DOHH2 (cell line): ENCODE measurements around the gene MLF1.

Source experiments
- H3F3A ChIP-seq: fragments of 200-600 bp; sonication (generic), shearing (Covaris generic); 2 replicates; pipeline ENCODE4 v1.6.0; 2016; ENCODE audit warnings: antibody characterized with exemption, mild to moderate bottlenecking; ENCODE audit not compliant: control insufficient read depth, insufficient read depth
- H3K27ac ChIP-seq: fragments of 200-600 bp; sonication (generic); 2 replicates; pipeline ENCODE4 v1.5.1; 2014; ENCODE audit warnings: low read depth, mild to moderate bottlenecking, low read length, moderate library complexity
- H3K27me3 ChIP-seq: fragments of 200-600 bp; sonication (generic); 2 replicates; pipeline ENCODE4 v1.6.1; 2014; ENCODE audit warnings: mild to moderate bottlenecking, low read length, mixed read lengths; ENCODE audit not compliant: control insufficient read depth
- H3K36me3 ChIP-seq: fragments of 200-600 bp; sonication (generic); 2 replicates; pipeline ENCODE4 v1.6.1; 2014; ENCODE audit warnings: mild to moderate bottlenecking, low read length, moderate library complexity, mixed read lengths; ENCODE audit not compliant: control insufficient read depth
- H3K4me1 ChIP-seq: fragments of 200-600 bp; sonication (generic); 2 replicates; pipeline ENCODE4 v1.6.1; 2014; ENCODE audit warnings: mild to moderate bottlenecking, low read length, mixed read lengths; ENCODE audit not compliant: control insufficient read depth
- H3K4me2 ChIP-seq: fragments of 200-600 bp; sonication (generic); 2 replicates; pipeline ENCODE4 v1.6.0; 2014; ENCODE audit warnings: mild to moderate bottlenecking, low read length, moderate library complexity
- H3K4me3 ChIP-seq: fragments of 200-600 bp; sonication (generic); 2 replicates; pipeline ENCODE4 v1.5.1; 2014; ENCODE audit warnings: mild to moderate bottlenecking, low read length, mixed read lengths
- H3K79me2 ChIP-seq: fragments of 200-600 bp; sonication (generic); 2 replicates; pipeline ENCODE4 v1.6.1; 2014; ENCODE audit warnings: mild to moderate bottlenecking, low read length, mixed read lengths; ENCODE audit not compliant: control insufficient read depth
- H3K9me2 ChIP-seq: fragments of 200-600 bp; sonication (generic); replicated peaks from 2 replicates; pipeline ENCODE4 v1.6.1; 2014; ENCODE audit warnings: mild to moderate bottlenecking, low read length, mixed read lengths; ENCODE audit not compliant: control insufficient read depth
- H3K9me3 ChIP-seq: fragments of 200-600 bp; sonication (generic); 2 replicates; pipeline ENCODE4 v1.6.1; 2014; ENCODE audit warnings: antibody characterized with exemption, low read length, mixed read lengths; ENCODE audit not compliant: control insufficient read depth, insufficient read depth
- H4K20me1 ChIP-seq: fragments of 200-600 bp; sonication (generic); 2 replicates; pipeline ENCODE4 v1.6.0; 2014; ENCODE audit warnings: low read depth, mild to moderate bottlenecking, antibody characterized with exemption, low read length, moderate library complexity; ENCODE audit not compliant: control insufficient read depth, insufficient read depth
- CTCF ChIP-seq: fragments of 200-600 bp; sonication (generic); IDR thresholded peaks from one replicate; pipeline ENCODE4 v1.5.1; 2014; ENCODE audit warnings: antibody characterized with exemption, mild to moderate bottlenecking, low read depth, low read length; ENCODE audit not compliant: poor library complexity, severe bottlenecking
- EZH2phosphoT487 ChIP-seq: fragments of 200-600 bp; sonication (generic); IDR thresholded peaks from 2 replicates; pipeline ENCODE4 v1.6.1; 2017; ENCODE audit warnings: borderline replicate concordance, mild to moderate bottlenecking, antibody characterized with exemption, low read length, moderate library complexity, mixed read lengths

Gene MLF1

GRCh38 chr3:158644345-158644908 lies 73.4 kb downstream of the MLF1 start, which contains the start of gene GFM1:
Gene GFM1, plus strand, starts transcription at chr3:158644527. Its CDS starts 108 bp downstream, at chr3:158644635.
- Histone ChIP-seq H3K4me3 (peak within 1 kb of the TSS; percentile 98), H3K27ac (peak within 1 kb of the TSS; percentile 47), H3K9me2 (no peaks in the 10 kb centered on the region), H3K79me2 (peaks cover 38% of the 10 kb centered on the region), H3K4me2 (peak within 1 kb of the TSS; percentile 75), H3K27me3 (no peaks in the 10 kb centered on the region), H3F3A (0 out of 2 replicates have a peak, but pooled peaks cover 2% of the 10 kb centered on the region), H3K36me3 (peaks cover 31% of the 10 kb centered on the region), H4K20me1 (no peaks in the 10 kb centered on the region), H3K4me1 (peaks cover 19% of the 10 kb centered on the region), H3K9me3 (no peaks in the 10 kb centered on the region)
- no peak for TF ChIP-seq EZH2phosphoT487
- TF ChIP-seq CTCF: peak; percentile 66

DNA sequence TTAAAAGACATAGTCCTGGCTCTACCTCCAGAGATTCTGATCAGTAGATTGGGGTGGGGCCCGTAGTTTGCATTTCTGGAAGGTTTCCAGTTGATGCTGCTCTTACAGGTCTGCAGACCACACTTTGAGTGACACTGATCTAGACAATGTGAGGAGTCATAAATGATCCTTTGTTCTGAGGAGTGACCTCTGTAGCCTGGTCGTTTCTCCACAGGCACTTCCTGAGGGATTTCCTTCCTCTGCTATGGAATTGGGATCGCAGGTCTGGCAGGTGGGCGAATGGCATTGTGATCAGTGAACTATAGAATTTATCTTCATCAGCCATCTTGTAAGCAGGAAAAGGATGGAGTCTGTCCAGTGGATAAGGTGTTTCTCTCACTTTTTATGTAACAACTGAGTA lies 78.8 kb downstream of the MLF1 start:
- Histone ChIP-seq H3F3A (0 out of 2 replicates have a peak, but pooled peaks cover 3% of the 10 kb centered on the region), H4K20me1 (no peaks in the 10 kb centered on the region), H3K4me2 (no peak overlapping the region), H3K27me3 (no peaks in the 10 kb centered on the region), H3K27ac (no peak overlapping the region), H3K79me2 (peaks cover 37% of the 10 kb centered on the region), H3K9me2 (no peaks in the 10 kb centered on the region), H3K9me3 (no peaks in the 10 kb centered on the region), H3K36me3 (peaks cover 77% of the 10 kb centered on the region), H3K4me1 (peaks cover 15% of the 10 kb centered on the region), H3K4me3 (no peak overlapping the region)
- no peak for TF ChIP-seq CTCF
- no peak for TF ChIP-seq EZH2phosphoT487

DNA sequence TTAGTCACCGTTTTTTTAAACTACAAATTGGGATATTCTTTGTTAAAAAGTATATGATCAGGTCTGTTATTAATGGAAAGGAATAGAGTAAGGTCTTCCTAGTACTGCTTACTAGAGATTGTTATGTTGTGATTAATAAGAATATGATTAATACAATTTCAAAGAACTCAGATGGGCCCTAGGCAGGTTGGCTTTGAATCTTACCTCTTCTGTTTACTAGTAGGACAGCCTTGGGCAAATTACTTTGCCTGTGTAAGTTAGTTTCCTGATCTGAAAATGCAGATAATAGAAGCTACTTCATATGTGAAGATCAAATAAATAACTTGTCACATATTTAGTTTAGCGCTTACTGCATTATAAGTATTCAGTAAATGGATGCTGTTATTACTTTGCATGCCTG lies 80.2 kb downstream of the MLF1 start:
- Histone ChIP-seq H3K9me3 (no peaks in the 10 kb centered on the region), H3K27ac (no peak overlapping the region), H3K9me2 (no peaks in the 10 kb centered on the region), H3K4me3 (no peak overlapping the region), H3K27me3 (no peaks in the 10 kb centered on the region), H3K4me2 (no peak overlapping the region), H3F3A (0 out of 2 replicates have a peak, but pooled peaks cover 3% of the 10 kb centered on the region), H4K20me1 (no peaks in the 10 kb centered on the region), H3K4me1 (peaks cover 5% of the 10 kb centered on the region), H3K36me3 (peaks cover 82% of the 10 kb centered on the region), H3K79me2 (peaks cover 23% of the 10 kb centered on the region)
- TF ChIP-seq CTCF (no peak), EZH2phosphoT487 (no peak)
